Measurements from ENCODE around the gene B3GAT1.
A peak's percentile ranks its signal among the peaks of the same experiment; 100 is the strongest.

Gene B3GAT1

DNA sequence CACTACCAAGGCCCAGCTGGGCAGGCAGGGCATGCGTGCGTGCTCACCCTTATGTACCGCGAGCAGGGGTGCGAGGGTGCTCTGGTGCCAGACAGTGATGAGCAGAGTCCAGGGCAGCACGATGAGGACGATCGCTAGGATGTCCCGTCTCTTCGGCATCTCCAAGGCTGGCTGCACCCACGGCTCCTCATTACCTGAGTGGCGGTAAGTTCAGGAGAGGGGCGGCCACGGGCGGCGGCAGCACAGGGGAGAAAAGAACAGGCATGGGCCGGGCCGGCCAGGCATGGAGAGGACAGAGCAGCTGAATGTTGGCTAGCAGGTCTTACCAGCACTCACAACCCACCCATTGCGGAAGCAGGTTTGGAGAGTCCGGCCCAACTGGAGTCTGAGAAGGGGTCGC lies 24.5 kb downstream of the B3GAT1 start:
- TF ChIP-seq, protein P1, sequence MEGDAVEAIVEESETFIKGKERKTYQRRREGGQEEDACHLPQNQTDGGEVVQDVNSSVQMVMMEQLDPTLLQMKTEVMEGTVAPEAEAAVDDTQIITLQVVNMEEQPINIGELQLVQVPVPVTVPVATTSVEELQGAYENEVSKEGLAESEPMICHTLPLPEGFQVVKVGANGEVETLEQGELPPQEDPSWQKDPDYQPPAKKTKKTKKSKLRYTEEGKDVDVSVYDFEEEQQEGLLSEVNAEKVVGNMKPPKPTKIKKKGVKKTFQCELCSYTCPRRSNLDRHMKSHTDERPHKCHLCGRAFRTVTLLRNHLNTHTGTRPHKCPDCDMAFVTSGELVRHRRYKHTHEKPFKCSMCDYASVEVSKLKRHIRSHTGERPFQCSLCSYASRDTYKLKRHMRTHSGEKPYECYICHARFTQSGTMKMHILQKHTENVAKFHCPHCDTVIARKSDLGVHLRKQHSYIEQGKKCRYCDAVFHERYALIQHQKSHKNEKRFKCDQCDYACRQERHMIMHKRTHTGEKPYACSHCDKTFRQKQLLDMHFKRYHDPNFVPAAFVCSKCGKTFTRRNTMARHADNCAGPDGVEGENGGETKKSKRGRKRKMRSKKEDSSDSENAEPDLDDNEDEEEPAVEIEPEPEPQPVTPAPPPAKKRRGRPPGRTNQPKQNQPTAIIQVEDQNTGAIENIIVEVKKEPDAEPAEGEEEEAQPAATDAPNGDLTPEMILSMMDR (conservative IDR thresholded peaks at IDR 0.05): no peak
- peak overlapping the region; percentile 81 for H3K27ac ChIP-seq

DNA sequence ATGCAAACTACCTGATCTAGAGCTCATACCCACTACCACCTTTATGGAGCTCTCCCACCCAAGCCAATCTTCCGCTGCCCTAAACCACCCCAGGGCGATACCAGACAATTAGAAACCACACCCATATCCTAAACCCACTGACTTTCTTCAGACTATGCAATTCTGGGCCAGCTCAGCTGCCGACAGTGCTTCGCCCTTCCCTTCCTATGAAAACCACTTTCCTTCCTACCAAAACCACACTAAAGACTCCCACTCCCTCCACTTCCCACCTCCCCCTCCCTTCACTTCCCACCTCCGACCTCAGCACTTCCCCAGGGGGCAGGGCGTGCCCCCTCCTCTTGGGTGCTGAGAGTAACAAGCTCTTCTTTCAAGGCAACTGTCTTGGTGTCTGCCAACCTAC lies 25.1 kb downstream of the B3GAT1 start:
- peak overlapping the region; percentile 81 for H3K27ac ChIP-seq
- TF ChIP-seq, protein P1 (conservative IDR thresholded peaks at IDR 0.05): no peak

DNA sequence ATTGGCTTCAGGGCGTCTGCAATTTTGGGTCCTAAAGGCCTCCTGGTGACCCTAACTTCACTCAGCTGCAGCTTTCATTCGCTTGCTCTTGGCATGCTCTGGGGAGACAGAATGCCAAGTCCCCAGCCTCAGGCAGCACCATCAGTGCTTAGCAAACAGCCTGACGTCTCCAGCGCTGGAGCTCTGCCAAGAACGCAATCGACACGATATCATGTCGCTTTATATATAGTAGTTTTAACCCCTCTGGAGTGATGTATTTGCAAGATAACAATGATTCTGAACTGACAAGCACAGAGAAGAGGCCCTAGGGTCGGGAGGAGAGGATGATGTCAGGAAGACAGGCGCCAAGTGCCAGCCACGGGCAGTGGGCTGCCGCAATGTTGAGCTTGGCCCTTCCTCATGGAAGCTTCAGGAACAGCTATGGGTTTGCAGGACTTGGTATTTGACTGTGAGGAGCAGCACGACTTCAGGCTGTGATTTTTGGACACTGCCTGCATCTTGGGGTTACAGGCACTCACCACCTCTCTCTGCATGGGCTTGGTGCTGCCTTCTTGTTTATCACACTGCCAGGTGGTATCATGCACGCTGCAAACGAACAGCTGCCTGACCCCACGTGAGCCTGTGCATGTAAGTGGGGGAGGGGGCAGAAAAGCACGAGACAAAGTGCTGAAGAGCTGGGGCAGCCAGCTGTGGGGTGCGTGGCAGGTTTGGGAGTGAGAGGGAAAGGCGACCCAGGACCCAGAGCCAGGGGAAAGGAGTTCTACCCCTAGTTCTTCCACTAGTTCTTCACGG lies 26.1 kb downstream of the B3GAT1 start:
- peak overlapping the region; percentile 81 for H3K27ac ChIP-seq
- TF ChIP-seq, protein P1 (conservative IDR thresholded peaks at IDR 0.05): no peak

DNA sequence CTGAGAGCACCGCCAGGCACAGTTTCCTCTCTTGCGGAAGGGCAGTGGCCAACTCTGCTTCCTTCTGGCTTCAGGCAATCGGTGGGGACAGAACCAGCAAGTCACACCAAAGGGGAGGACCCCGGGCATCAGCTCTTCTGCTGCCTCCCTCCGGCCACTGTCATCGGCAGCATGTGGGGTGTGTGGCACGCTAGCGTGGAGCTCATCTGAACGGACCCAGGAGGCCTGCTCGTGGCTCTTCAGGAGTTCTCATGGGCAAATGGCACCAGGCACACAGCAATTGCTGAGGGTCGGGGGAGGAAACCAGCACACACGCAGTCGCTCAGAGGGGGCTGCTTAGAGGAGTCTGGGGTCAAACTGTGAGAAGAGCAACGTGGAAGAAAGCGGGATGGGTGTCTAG lies 26.9 kb downstream of the B3GAT1 start:
- peak overlapping the region; percentile 81 for H3K27ac ChIP-seq
- TF ChIP-seq, protein P1 (conservative IDR thresholded peaks at IDR 0.05): no peak

DNA sequence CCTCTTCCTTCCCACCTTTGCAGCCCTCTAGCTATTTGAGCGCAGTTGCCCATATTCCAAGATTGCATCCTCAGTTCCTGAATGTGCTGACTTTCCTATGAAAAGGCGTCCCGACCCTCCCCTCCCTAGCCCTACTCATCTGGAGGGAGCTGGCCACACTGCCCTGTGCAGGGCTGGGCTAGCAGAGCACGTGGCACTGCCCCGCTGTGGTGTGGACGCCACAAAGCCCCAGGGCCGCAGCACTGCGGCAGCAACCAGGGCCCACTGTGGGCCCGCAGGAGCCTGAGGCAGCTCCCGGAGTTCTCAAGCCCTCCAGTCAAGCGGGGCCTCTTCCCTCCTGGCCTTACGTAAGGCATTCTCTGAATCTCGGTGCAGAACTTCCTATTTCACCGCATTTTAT lies 27.6 kb downstream of the B3GAT1 start:
- TF ChIP-seq, protein P1 (conservative IDR thresholded peaks at IDR 0.05): no peak
- H3K27ac ChIP-seq: peak overlapping the region; percentile 81; the same call in 1 of the 2 replicates

DNA sequence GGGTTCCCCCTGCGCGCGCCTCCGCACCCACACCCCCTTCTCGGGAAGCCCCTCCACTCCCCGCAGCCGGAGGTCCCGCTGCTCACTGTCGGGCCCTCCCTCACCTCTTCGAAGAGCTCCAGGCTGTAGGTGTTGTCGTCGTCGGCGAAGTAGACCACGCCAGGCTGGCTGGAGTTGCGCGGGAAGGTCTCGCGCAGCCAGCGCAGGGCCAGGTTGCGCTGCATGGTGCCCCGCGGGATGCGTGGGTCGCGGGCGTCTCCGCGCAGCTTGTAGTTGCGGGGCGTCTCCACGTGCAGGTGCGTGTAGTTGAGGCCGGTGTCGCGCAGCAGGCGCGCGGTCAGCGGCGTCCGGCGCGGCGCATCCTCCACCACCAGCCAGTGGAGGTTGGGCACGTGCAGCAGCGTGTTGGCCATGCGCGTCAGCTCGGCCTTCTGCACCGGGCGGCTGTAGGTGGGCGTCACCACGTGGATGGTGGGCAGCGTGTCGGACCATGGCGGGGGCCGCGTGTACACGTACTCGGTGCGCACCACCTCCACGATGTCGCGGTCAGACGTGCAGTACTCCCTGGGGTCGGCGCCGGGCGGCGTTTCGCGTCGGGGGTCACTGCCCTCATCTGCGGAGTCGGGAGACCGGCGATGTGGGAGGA lies 28.3 kb downstream of the B3GAT1 start:
- no peak overlapping the region for H3K27ac ChIP-seq
- TF ChIP-seq, protein P1 (conservative IDR thresholded peaks at IDR 0.05): no peak

DNA sequence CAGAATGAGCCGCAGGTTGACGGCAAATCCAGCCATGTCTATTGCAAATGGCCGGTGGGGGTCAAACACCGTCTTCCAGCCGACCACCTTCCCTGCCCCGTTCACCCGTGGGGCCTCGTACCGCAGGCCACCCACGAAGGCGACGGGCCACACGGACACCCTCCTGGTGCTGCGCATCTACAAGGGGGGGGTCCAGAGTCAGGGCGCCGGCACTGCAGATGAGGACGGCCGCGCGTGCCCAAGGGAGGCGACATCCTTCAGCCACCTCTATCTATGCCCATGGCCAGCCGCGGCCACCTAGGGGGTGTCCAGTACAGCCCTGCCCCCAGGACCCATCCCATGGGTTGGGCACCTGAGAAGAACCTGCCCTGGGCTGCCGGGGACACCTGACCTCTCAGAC lies 29.2 kb downstream of the B3GAT1 start:
- H3K27ac ChIP-seq: no peak overlapping the region
- TF ChIP-seq, protein P1 (conservative IDR thresholded peaks at IDR 0.05): no peak

Data from VCaP (cell line).